HG02840 (cell line): ENCODE measurements around the gene RGSL1.

Source experiments
- ATAC-seq: cut with Tn5 transposase; IDR thresholded peaks from one replicate; pipeline ENCODE4 v1.9.1; 2021; ENCODE audit warnings: mild to moderate bottlenecking, moderate library complexity, moderate number of reproducible peaks; ENCODE audit not compliant: unreplicated experiment, low FRiP score

The RGSL1 gene

DNA sequence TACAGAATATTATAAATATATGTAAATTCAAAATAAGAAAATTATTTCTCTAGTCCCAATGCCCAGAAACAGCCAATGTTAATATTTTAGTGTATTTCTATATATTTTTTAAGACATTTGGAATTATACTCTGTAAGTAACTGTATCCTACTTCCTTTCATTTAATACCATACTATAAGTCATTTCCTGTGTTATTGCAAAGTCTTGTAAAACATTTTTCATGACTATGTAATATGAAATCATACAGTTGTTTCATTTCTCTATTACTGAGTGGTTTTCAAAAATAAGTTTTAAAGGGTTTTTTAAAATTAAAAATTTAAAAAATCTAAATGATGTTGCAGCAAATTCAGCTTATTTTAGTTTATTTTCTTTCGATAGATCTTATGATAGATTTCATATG, 137.1 kb downstream of the RGSL1 start:
- no peak for ATAC-seq

DNA sequence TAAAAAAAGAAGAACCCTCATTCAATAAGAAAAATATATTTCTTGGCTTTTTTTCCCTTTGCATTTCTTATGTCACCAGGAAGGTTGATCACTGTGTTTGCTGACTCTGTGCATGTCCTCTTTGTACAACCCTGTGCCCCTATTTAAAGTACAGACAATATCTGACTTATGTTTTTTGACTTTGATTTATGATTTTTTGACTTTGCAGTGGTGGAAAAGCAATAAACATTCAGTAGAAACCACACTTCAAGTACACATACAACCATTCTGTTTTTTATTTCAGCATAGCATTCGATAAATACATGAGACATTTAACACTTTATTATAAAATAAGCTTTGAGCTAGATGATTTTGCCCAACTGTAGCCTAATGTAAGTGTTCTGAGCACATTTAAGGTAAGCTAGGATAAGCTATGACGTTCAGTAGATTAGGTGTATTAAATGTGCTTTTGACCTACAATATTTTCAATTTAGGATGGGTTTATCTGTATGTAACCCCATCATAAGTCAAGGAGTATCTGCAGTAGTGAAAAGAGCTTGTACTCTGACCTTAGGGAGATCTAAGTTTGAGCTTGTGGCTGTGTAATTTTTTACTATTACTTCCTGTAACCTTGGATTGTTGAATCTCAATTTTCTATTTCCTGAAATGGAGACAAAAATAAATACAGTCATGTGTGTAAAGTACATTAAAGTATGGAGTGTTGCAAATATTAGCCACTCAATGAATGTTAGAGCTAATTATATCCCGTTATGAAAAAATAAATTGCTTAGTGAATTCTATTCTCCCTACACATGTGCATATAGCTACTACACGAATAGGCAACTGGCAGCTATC, 137.9 kb downstream of the RGSL1 start:
- no peak for ATAC-seq

DNA sequence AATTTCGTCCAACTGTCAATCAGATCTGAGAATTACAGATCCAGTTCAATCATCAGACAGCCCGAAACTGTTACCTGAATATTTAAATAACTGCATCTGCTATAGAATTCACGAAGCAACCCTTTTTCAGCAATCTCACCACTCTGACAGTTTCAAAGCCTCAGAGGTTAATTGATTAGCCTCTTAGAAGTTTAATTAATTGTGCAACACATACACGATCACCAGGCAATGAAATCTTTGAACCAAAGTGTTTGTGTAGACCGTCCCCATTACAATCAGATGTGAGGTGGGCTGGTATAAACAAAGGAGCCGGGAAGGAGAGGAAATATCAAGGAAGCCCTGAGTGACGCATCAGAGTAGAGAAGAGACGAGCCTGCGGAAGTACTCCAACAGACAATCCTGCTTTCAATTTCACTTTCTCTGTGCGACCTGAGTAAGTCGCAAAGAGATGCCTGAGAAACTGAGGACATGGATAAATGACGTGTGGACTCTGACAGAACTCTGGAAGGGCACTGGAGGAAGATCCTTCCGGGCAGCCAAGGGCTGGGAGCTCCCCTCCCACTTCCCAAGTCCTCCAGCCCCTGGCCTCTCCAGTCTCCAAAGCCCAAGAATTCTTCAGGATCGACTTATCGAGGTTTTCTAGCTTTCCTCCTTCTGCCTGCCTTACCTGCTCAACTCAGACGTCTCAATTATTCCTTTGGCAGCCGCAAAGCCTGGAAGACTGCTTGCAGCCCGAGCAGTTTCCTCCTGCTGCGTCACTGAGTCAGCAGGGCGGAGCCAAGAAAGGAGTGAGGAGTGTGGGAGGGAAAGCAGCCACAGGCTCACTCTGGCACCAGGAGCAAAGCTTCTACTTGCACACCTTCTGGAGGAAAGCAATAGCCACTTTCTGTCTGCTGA, 138.8 kb downstream of the RGSL1 start, which contains the start of gene RNASEL:
Gene RNASEL, minus strand, starts transcription at position 757 of the 897 bp plus-strand sequence. CDS start 2,450 bp downstream, outside the sequence.
- peak; percentile 87 for ATAC-seq

DNA sequence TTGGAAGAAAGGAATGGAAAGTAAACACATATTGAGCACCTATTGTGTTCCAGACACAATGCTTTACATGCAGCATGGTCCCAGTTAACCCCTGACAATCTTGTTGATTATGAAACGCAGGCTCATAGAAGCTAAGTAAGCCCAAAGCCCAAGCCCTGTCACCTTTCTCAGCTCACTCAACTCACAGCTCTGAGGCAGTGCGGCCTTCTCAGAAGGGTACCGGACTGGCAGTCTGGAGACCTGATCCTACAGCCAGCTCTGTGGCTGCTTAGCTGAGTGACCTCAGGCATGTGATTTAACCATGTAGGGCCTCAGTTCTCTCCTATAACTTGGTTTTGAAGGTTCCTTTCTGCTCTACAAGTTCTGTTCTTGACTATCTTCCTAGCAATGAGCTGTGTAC, 139.6 kb downstream of the RGSL1 start:
- no peak for ATAC-seq

DNA sequence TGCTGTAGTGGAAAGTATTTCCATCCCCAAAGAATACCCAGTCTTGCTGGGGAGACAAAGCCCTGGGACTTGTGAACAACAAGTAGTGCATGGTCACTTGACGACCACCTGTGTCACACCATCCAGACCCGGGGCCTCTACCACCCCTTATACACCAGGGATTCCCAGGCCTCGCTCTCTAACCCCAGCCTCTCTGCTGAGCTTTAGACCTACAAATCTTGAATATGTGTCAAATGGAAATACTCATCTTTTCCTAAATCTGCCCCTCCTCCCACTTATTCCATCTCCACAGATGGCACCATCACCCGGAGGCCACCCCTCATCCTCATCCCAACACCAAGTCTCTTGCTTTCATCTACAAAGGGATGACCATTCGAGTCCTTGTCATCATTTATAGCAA, 140.0 kb downstream of the RGSL1 start:
- ATAC-seq, result no peak

DNA sequence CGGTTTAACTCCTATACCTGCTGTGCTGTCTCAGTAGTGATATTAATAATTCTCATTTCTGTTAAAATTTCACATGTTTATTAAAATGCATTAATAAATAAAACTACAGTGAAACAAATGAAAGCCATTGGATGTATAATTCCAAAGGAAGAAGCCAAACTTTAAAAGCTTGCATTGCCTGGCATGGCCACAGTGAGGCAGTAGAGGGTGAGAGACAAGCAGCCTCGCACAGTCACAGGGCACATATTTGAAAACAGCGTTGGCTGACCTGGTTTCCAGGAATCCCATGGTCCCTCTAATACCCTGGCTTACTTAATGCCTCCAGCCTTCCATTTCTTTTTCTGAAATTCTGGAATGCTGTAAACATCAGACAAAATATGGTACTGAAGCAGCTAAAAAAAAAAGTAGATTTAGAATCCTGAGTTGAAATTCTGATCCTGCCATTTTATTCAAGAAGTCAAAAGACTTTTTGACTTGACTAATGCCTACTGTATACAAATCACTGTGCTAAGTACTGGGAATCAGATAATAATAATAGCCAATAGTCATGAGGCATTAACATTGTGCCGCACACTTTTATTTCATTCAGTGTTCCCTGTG, 145.8 kb downstream of the RGSL1 start:
- ATAC-seq, result no peak

DNA sequence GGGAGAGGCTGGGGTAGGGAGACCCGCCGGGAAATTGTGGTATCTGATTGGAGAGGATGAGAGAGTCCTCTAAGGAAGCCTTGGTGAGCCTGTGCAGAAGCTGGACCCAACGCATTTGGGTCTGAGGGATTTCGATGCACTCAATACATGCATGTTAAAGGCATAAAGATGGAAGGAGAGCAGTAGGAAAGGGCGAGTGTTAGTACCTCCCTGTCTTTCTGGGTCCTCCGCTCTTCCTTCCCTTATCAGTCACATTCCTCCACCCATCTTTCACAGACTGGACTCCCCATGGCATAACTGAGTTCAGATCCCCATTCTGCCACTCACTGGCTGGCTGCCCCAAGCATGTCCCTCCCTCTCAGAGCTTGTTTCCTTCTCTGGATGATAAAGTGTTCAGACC, 147.0 kb downstream of the RGSL1 start:
- no peak for ATAC-seq

DNA sequence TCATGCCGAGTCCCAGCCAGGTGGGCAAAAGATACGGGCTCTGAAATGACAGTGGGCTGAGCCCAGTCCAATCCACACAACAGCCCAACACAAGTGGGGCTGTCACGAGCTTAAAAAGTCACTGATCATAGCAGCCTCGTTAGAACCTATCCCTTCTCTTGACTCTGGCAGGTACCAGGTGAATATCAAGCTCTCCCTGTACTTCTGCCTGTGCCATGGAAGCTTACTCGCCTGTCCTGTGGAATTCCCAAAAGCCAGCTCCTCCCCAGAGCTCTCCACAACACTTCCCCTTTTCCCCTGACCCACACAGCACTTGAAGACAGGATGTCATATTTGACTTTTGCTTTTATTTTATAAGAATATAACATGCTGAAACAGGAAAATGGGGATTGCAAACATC, 148.3 kb downstream of the RGSL1 start:
- ATAC-seq, result no peak

DNA sequence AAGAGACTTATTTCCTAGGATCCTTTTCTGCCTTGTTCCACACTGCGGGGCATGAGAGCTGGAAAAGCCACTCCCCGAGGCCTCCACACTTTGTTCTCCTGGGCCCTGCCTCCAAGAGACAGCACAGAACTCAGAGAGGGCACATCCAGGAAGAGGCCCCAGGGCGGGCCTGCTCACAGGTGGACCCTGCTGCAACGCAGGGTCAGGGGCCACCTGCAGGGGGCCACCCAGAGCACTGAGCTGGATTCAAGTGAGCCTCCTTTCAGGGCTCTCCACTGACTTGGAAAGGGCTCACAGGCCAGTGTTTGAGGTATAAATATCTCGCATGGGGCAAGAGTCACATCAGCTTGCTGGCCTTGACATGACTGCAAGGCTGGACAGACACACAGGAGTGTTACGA, 149.4 kb downstream of the RGSL1 start:
- ATAC-seq, result no peak

DNA sequence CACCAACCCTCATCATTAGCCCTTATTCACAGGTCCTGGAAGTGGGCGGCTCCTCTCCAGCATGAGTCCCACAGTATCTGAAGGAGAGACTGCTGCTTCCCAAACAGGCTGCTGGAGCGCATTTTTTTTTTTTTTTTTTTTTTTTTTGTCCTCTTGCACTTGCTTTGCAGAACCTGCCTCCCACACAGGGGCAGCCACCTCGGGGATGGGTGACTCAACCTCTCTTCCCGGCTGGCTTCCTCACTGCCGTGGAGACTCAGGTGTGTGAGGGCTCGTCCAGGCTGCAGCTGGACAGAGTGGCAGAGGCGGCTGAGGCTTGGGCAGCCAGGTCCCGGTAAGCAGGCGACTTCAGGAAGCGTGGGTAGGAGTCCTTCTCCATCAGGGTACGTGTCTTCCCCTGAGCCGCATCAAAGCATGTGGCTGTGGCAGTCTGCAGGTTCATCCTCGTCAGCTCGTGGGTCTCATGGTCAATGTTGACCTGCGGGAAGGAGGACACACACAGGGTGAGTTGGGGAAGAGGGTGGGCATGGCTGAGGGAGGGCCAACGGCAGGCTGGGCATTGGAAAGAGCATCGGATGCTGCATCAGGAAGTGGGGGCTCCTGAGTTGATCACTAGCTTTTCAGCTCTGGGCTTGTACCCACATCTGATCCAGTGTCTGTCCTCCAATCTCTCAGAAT, 150.2 kb downstream of the RGSL1 start:
- no peak for ATAC-seq

DNA sequence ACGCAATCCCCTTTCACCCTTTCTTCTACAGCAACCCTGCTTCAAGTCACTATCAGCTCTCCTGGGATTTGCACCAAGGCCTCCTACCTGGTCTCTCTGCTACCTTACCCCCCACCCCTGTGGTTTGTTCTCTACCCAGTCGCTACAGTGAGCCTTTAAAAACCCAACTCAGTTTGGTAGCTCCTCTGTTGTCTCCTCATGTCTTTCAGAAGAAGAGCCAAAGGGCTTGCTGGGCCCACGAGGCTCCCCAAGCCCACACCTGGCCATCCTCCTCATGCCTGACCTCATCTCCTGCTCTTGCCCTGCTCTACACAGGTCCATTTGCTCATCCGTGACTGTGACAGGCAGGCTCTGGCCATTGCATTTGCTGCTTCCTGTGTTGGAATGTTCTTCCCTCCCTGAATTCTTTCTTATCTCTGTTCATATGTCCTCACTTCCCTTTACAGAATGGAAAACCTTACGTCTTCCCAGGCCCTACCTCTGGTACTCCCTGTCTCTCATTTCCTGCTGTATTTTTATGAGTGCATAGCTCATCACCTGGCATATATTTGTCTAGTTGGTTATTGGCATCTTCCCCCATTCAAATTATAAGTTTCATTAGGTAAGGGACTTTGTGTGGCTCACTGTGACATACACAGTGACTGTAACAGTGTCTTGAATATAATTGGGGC, 150.9 kb downstream of the RGSL1 start:
- ATAC-seq, result no peak

DNA sequence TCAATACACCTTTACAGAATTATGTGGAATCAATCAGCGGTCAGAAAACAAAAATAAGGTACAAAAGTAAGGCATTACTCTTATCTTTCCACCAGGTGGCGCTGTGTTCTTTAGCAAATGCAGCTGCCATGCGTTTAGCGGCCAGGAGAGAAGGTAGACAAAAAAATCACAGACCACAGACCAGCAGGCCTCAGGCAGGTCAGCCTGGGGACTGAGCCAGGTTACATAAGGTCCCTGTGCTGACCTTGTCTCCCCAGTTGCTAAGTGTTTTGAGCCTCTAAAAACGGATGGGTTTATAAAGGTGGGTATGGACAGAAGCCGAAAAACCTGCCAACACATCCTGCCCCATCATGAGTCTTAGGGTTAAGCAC, 151.5 kb downstream of the RGSL1 start:
- ATAC-seq, result no peak

DNA sequence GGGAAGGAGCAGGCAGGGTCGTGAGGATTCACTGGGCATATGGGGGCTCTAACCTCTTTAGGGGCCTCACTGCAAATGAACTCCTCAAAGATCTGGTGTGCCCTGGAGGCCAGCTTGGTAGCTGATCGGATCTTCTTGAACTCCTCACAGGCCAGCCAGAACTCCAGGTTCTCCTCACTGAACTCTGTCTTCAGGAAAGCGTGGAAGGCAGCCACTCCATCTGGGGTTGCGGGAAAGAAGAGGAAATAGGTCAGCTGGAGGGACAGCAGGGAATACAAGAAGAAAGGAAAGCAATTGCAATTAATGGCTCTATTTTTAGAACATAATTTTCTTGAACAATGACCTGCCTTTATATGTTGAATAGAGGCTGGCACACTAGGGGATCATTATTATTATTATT, 152.0 kb downstream of the RGSL1 start:
- ATAC-seq, result no peak

DNA sequence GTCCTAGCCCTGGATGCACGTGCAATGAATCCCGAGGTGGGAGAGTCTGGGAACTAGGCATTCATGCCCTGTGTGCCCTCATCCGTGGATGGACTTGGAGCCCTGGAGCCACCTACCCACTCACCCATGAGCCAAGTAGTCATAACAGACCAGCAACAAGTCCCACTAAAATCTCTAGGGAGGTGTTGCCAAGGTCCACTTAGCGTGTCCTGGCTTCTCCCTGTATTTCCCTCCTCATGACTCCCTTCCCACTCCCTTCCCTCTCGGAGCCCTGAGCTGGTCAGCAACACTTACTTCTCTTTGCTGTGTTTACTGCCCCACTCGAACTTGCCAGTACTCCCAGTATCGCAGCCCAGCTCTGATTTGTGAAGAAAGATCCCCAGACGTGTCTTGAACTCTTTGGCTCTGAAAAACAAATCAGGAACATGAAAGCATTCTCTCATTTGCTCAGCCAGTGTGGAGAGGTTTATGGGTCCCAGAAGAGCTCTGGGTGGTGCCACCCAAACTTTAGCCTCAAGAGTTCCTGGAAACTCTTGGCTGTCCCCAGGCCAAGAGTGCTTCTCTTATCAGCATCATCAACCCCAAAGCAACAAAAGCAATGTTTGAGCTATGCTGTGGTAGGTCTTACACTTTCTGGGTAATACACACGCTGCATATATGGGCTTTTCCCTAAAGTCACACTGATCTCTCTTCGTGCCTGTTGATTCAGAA, 153.1 kb downstream of the RGSL1 start:
- no peak for ATAC-seq

DNA sequence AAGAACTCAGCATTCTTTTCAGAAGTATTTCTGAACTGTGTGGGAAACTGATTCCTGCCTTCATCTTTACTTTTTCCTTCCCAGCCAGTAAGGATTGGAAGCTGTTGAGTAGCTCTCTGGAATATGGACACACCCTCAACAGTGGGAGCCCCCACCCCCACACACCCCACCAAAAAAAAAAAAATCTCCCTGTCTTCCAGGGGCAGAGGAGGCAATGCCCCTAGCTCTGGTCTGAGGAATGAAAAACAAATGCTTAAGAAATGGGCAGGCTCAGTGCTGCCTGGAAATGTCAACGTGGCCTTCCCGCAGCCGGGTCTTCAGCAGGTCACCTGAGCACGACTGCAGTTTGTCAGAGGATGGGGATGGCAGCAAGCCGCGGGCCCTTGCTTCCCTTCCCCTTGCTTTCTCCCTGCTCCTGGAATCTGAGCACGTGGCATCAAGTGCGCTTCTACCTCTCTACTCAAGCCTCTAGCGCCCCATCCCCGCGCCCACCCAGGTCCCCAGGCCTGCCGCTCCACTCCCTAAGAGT, 153.8 kb downstream of the RGSL1 start:
- no peak for ATAC-seq

DNA sequence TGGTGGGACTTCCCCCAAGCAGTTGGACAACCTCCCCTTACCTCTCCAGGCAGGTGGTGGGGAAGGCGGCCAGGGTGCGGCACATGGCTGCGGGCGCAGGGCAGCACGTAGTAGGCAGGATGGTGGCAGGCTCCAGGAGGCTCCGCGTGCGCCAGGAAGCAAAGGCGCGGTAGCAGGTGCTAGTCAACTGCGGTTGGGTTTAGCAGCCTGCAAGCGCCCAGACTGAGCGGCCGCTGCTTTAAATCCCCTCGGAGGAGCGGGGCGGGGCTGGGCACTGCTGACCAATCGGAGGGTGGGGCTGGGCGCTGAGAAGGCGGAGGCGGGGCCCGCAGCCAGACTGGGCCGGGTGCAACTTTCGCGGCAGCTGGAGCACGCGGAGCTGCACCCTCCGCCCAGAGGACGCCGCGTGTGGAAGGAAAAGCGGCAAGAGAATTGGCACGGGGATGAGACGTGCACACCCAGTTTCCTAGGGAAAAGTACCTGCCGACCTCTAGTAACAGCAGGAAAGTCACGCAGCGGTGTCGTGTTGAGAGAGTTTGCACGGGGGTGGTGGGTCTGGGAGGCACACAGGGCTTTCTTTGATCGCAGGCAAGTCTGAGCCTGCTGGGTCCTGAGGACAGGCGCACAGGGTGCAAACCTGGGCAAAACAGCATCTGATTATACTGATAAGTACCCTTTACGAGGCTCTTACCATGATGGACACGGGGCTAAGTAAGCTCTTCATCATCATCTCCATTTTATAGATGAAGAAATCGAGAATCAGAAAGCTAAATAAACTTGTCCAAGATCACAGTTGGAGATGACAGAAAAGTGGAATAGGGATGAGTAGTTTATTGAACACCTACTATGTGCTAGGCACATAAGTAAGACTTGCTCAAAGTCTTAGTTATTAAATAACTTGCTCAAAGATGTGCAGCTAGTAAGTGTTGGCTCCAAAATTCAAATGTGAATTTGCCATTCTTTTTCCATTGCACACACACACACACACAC, 154.5 kb downstream of the RGSL1 start, which contains the start of gene RGS16:
Gene RGS16, minus strand, starts transcription at position 215 of the 990 bp plus-strand sequence. Its CDS starts 130 bp downstream, at position 85.
- peak; percentile 79 for ATAC-seq

DNA sequence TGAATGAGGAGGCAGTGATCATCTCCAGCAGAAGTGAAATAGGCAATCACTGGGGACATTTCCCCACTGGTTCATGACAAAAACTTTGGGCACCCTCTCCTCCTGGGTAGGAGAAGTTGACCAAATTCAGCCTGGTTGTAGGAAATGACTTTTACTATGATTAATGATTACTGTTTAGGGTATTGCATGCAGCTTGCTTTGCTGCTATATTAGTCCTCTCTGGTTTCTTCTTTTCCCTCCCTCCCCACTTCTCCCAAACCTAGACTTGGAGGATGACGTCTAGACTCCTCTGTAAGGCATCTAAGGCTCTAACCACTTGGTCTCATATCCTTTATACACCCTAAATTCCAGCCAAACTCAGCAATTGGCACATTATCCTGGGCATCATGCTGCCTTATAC, 157.6 kb downstream of the RGSL1 start:
- no peak for ATAC-seq

DNA sequence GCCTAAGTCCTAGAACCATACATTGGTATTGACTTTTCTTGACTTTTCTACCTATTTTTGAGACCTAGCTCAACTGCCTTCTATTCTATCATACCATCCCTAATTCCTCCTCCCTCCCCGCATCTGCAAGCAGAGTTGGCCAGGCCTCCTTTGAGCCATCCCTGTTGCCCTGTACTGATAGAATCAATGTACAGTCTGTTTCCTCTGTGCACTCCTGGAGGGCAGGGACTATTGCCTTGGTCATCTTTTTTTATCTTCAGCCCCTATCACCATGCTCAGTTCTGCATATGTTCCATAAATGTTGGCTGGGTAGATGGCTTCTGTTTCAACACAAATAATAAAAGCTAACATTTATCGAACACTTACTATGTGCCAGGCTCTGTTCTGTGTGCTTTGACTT, 158.3 kb downstream of the RGSL1 start:
- no peak for ATAC-seq
